Measurements from ENCODE around the gene PARS2. TPM values are rescaled to one million over a fixed set of nuclear protein-coding genes. Genes with fewer than 3 reads are reported as not detected.

The PARS2 gene
- polyA plus RNA-seq, 1 donor (not counting 4 experiments of a cell fraction or from before 2014, with no cell fraction given) = 3.0 TPM

- Histone ChIP-seq H3K4me3 (ENCODE audit: control insufficient read depth in 2 of 3, extremely low read depth in 1 of 3, insufficient read depth in 2 of 3, low read depth in 1 of 3, low read length in 3 of 3) (no peak overlapping the region), H3K9me3 (ENCODE audit: control insufficient read depth, low read depth, low read length) (no peaks in the 10 kb centered on the region), H3K79me2 (ENCODE audit: control insufficient read depth, insufficient read depth, low read length) (no peaks in the 10 kb centered on the region), H3K9ac (ENCODE audit: control insufficient read depth, extremely low read depth, insufficient read depth, low read length) (no peak overlapping the region), H3K4me1 (ENCODE audit: control insufficient read depth, extremely low read depth, insufficient read depth, low read length) (no peaks in the 10 kb centered on the region), H4K20me1 (ENCODE audit: control insufficient read depth, extremely low read depth, insufficient read depth, low read length) (no peaks in the 10 kb centered on the region), H2AFZ (ENCODE audit: control insufficient read depth, low read length) (peak overlapping the region; percentile 19), H3K36me3 (ENCODE audit: control insufficient read depth in 2 of 2, extremely low read depth in 1 of 2, insufficient read depth in 2 of 2, low read length in 2 of 2) (no peaks in the 10 kb centered on the region), H3K27ac (ENCODE audit: control insufficient read depth, insufficient read depth, low read length) (no peak overlapping the region), H3K9me1 (ENCODE audit: control insufficient read depth, extremely low read depth, insufficient read depth, low read length) (no peaks in the 10 kb centered on the region), H3K27me3 (ENCODE audit: control insufficient read depth, extremely low read depth, insufficient read depth, low read length) (no peaks in the 10 kb centered on the region), H3K4me2 (ENCODE audit: control insufficient read depth, extremely low read depth, insufficient read depth, low read depth, low read length) (no peak overlapping the region)
- FAIRE-seq = no peak
- dilution Hi-C loops (cut with MboI; ENCODE audit: extremely low pct_ligation_motif_present, low sequenced_read_pairs) = no loop called here
- TF ChIP-seq EZH2 (IDR thresholded peaks at IDR 0.05; ENCODE audit: low read length) = no peak
- TF ChIP-seq CTCF (optimal IDR thresholded peaks at IDR 0.05 in 1 of 3, IDR thresholded peaks at IDR 0.05 in 1 of 3, conservative IDR thresholded peaks at IDR 0.05 in 1 of 3; ENCODE audit: extremely low read depth in 1 of 3, insufficient read depth in 2 of 3, low read length in 3 of 3) = no peak
- no peak for DNase-seq (ENCODE audit: low read depth, low spot score)
Measured at GRCh38 chr1:54774820-54775498, 10.6 kb upstream of the PARS2 start.

GRCh38 chr1:54772951-54773350 is 8.6 kb upstream of the PARS2 start:
- no peak overlapping the region for H3K4me3 ChIP-seq (ENCODE audit: control insufficient read depth in 2 of 3, extremely low read depth in 1 of 3, insufficient read depth in 2 of 3, low read depth in 1 of 3, low read length in 3 of 3)

More at GRCh38 chr1:54772951-54773350, 8.6 kb upstream of the PARS2 start:
- no peaks in the 10 kb centered on the region for H3K4me1 ChIP-seq (ENCODE audit: control insufficient read depth, extremely low read depth, insufficient read depth, low read length)
- no peaks in the 10 kb centered on the region for H3K9me3 ChIP-seq (ENCODE audit: control insufficient read depth, low read depth, low read length)
- dilution Hi-C loops (cut with MboI; ENCODE audit: extremely low pct_ligation_motif_present, low sequenced_read_pairs) = no loop called here
- no peak overlapping the region for H3K27ac ChIP-seq (ENCODE audit: control insufficient read depth, insufficient read depth, low read length)
- FAIRE-seq = no peak
- no peaks in the 10 kb centered on the region for H3K27me3 ChIP-seq (ENCODE audit: control insufficient read depth, extremely low read depth, insufficient read depth, low read length)
- H3K9ac ChIP-seq (ENCODE audit: control insufficient read depth, extremely low read depth, insufficient read depth, low read length) = no peak overlapping the region
- H3K36me3 ChIP-seq (ENCODE audit: control insufficient read depth in 2 of 2, extremely low read depth in 1 of 2, insufficient read depth in 2 of 2, low read length in 2 of 2) = no peaks in the 10 kb centered on the region
- H4K20me1 ChIP-seq (ENCODE audit: control insufficient read depth, extremely low read depth, insufficient read depth, low read length) = no peaks in the 10 kb centered on the region
- H3K9me1 ChIP-seq (ENCODE audit: control insufficient read depth, extremely low read depth, insufficient read depth, low read length) = no peaks in the 10 kb centered on the region
- DNase-seq (ENCODE audit: low read depth, low spot score) = no peak
- H2AFZ ChIP-seq (ENCODE audit: control insufficient read depth, low read length) = no peak overlapping the region
- no peak for TF ChIP-seq EZH2 (IDR thresholded peaks at IDR 0.05; ENCODE audit: low read length)
- no peak for TF ChIP-seq CTCF (optimal IDR thresholded peaks at IDR 0.05 in 1 of 3, IDR thresholded peaks at IDR 0.05 in 1 of 3, conservative IDR thresholded peaks at IDR 0.05 in 1 of 3; ENCODE audit: extremely low read depth in 1 of 3, insufficient read depth in 2 of 3, low read length in 3 of 3)
- H3K79me2 ChIP-seq (ENCODE audit: control insufficient read depth, insufficient read depth, low read length) = no peaks in the 10 kb centered on the region
- no peak overlapping the region for H3K4me2 ChIP-seq (ENCODE audit: control insufficient read depth, extremely low read depth, insufficient read depth, low read depth, low read length)
